ENCODE measurements around the gene PLEKHA7. TPM values are rescaled to one million over a fixed set of nuclear protein-coding genes. Genes with fewer than 3 reads are reported as not detected.

Gene PLEKHA7
- total and polyA plus RNA-seq, 8 donors: 14.9 to 29.9 (median 20.0) TPM

DNA sequence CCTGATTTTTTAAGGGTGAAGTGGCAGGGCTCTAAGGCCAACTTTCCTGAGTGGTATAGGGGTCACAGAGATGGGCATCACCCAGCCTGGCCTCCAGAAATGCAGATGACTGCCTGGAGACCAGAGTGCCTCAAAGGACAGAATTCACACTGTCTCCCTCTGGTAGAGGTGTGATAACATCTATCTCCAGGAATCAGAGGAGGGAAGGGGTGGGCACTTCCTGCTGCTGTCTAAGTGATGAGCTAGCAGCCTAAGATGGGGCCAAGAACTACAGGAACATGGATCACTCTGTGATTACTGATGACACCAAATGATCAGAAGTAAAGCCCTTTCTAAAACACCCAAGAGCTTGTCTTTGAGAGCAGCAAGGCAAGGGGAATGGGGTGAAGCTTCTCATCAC lies 213.8 kb downstream of the PLEKHA7 start:
- H3K9me3 ChIP-seq: no peaks in the 10 kb centered on the region
- no peak overlapping the region for H3K27ac ChIP-seq
- ATAC-seq: no peak
- no peak for TF ChIP-seq CTCF (IDR thresholded peaks at IDR 0.05)
- no peak overlapping the region for H3K4me3 ChIP-seq
- no peak for FAIRE-seq
- H3K36me3 ChIP-seq: peaks cover 0 to 12% (median 0%) of the 10 kb centered on the region in 3 donors
- H3K27me3 ChIP-seq: no peaks in the 10 kb centered on the region
- H3K4me1 ChIP-seq: peaks cover 0 to 7% (median 3%) of the 10 kb centered on the region in 3 donors
- intact Hi-C loops (cut with DNase I): loop anchor here in 1 of 3 donors (10.0 kb wide), 1 partner anchor 264 kb away; no protein-coding TSS in a partner anchor
- DNase-seq: no peak

GRCh38 chr11:16799890-16800289 lies 214.3 kb downstream of the PLEKHA7 start:
- H3K9me3 ChIP-seq: no peaks in the 10 kb centered on the region
- H3K27me3 ChIP-seq: no peaks in the 10 kb centered on the region
- peaks cover 0 to 7% (median 3%) of the 10 kb centered on the region in 3 donors for H3K4me1 ChIP-seq
- ATAC-seq (no peak), FAIRE-seq (no peak), DNase-seq (peak in 1 of 6 donors; percentile 3)
- H3K4me3 ChIP-seq: no peak overlapping the region
- intact Hi-C loops (cut with DNase I): loop anchor here in 1 of 3 donors (10.0 kb wide), 1 partner anchor 265 kb away; no protein-coding TSS in a partner anchor
- TF ChIP-seq CTCF (IDR thresholded peaks at IDR 0.05): no peak
- H3K27ac ChIP-seq: no peak overlapping the region
- peaks cover 0 to 12% (median 0%) of the 10 kb centered on the region in 3 donors for H3K36me3 ChIP-seq

- H3K4me1 ChIP-seq: peaks cover 0 to 4% (median 0%) of the 10 kb centered on the region in 3 donors
- no peak for TF ChIP-seq CTCF (IDR thresholded peaks at IDR 0.05)
- no peaks in the 10 kb centered on the region for H3K27me3 ChIP-seq
- H3K9me3 ChIP-seq: no peaks in the 10 kb centered on the region
- FAIRE-seq (no peak), ATAC-seq (no peak), DNase-seq (no peak)
- peaks cover 0 to 13% (median 0%) of the 10 kb centered on the region in 3 donors for H3K36me3 ChIP-seq
- no peak overlapping the region for H3K4me3 ChIP-seq
- WGBS, 2 donors: 72 to 91% methylated on average over 1 of the region's 1 CpG
- H3K27ac ChIP-seq: no peak overlapping the region
- intact Hi-C loops (cut with DNase I): no loop called here
Measured at GRCh38 chr11:16799221-16799620, 215.0 kb downstream of the PLEKHA7 start.

DNA sequence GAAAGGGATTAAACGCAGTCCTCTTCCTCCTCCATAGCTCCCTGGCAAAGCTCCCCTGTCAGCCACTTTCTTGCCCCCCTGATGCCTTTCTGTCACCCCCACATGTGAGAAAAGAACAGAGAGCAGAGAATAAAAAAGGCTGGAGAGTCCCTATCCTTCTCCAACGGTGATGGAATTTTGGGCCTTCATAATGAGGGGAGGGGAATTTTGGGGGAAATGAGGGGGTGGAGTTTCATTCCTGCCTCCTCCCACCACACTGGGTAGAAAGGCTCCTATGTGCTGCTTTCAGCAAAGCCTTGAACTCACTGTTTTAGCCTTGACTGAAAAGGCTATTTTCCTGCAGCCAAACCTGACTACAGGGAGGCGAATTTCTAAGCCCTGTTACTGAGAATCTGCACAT lies 216.4 kb downstream of the PLEKHA7 start:
- 78 to 82% methylated on average over 3 of the region's 3 CpGs for WGBS, 2 donors
- no peaks in the 10 kb centered on the region for H3K9me3 ChIP-seq
- peaks cover 0 to 19% (median 0%) of the 10 kb centered on the region in 3 donors for H3K36me3 ChIP-seq
- H3K27ac ChIP-seq: no peak overlapping the region
- H3K4me1 ChIP-seq: no peaks in the 10 kb centered on the region
- DNase-seq (no peak), ATAC-seq (no peak), FAIRE-seq (no peak)
- TF ChIP-seq CTCF (IDR thresholded peaks at IDR 0.05): no peak
- intact Hi-C loops (cut with DNase I): no loop called here
- H3K27me3 ChIP-seq: no peaks in the 10 kb centered on the region
- H3K4me3 ChIP-seq: no peak overlapping the region

DNA sequence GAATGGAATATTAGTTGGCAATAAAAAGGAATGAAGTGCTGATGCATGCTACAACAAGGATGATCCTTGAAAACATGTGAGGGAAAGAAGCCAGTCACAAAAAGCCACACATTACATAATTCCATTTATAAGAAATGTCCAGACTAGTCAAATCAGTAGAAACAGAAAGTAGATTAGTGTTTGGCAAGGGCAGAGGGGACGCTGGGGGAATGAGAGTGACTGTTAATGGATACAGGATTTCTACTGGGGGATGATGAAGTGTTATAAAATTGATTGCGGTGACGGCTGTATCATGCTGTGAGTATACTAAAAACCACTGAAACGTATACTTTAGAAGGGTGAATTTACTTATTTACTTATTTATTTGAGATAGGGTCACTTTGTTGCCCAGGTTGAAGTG lies 217.9 kb downstream of the PLEKHA7 start:
- Histone ChIP-seq H3K27me3 (no peaks in the 10 kb centered on the region), H3K36me3 (peaks cover 0 to 21% (median 0%) of the 10 kb centered on the region in 3 donors), H3K9me3 (no peaks in the 10 kb centered on the region), H3K4me1 (no peaks in the 10 kb centered on the region), H3K27ac (no peak overlapping the region), H3K4me3 (no peak overlapping the region)
- FAIRE-seq: no peak
- no peak for TF ChIP-seq CTCF (IDR thresholded peaks at IDR 0.05)
- intact Hi-C loops (cut with DNase I): no loop called here
- 89 to 91% methylated on average over 4 of the region's 4 CpGs for WGBS, 2 donors
- DNase-seq: no peak
- no peak for ATAC-seq
